MM.1S (cell line): Measurements from ENCODE around the gene WFIKKN1.

Experiments used
- CTCF ChIP-seq: fragments of 300-600 bp; sonication (generic); IDR thresholded peaks from 2 replicates; pipeline ENCODE4 v1.5.1; 2016; ENCODE audit warnings: antibody characterized with exemption, low read length, mixed read lengths
- EZH2 ChIP-seq: fragments of 300-600 bp; sonication (generic); optimal IDR thresholded peaks from 2 replicates; pipeline ENCODE3; 2017; ENCODE audit warnings: low read depth, mild to moderate bottlenecking, antibody characterized with exemption, low read length, mixed read lengths

GRCh38 chr16:583470-583814, 47.3 kb upstream of the WFIKKN1 start:
- TF ChIP-seq CTCF (no peak), EZH2 (no peak)
